Ovary (tissue), 3 donors: ENCODE data around the gene SYNPO.

Source experiments
- CTCF ChIP-seq, 3 donors: fragments of 450-650 bp in 2 of 3; fragments of 200-600 bp in 1 of 3; IDR thresholded peaks; one replicate each; pipeline versions ENCODE4 v1.5.1 to v1.8.0; 2016 to 2022; ENCODE audit warnings: antibody characterized with exemption in 3 of 3, mild to moderate bottlenecking in 1 of 3
- EP300 ChIP-seq: sonication (generic); formaldehyde crosslinking; IDR thresholded peaks from one replicate; pipeline ENCODE4 v1.6.1; 2017; ENCODE audit warnings: antibody characterized with exemption
- donor health status: DM: no; HTN: no; CAD: no.

GRCh38 chr5:150670275-150670947 lies 30.0 kb downstream of the SYNPO start:
- TF ChIP-seq CTCF (IDR thresholded peaks at IDR 0.05) = no peak
- no peak for TF ChIP-seq EP300
